Jurkat, Clone E6-1 (cell line): Measurements from ENCODE around the gene PCDHGC4.

ENCODE experiments used
- DNase-seq: peaks from one replicate; pipeline ENCODE4 v3.0.0-alpha.2; 2011; ENCODE audit warnings: low read depth, low spot score
- H3K4me3 ChIP-seq: 2 replicates; pipeline ENCODE4 v1.5.1; 2011; ENCODE audit warnings: mild to moderate bottlenecking, low read length, control low read depth, moderate library complexity

PCDHGC4 gene

GRCh38 chr5:141488591-141489561 is 4.0 kb downstream of the PCDHGC4 start, which contains the start of gene PCDHGC5:
PCDHGC5 (plus strand) TSS chr5:141489081; CDS start chr5:141489241, 160 bp downstream.
- DNase-seq, result no peak

GRCh38 chr5:141489841-141490240 is 5.0 kb downstream of the PCDHGC4 start:
- H3K4me3 ChIP-seq, result no peak overlapping the region
- no peak for DNase-seq

More at GRCh38 chr5:141488591-141489561, 4.0 kb downstream of the PCDHGC4 start, which contains the start of gene PCDHGC5:
- no peak within 1 kb of the TSS for H3K4me3 ChIP-seq

GRCh38 chr5:141490271-141490670 is 5.4 kb downstream of the PCDHGC4 start:
- H3K4me3 ChIP-seq, result no peak overlapping the region
- DNase-seq, result no peak

- no peak for DNase-seq
- H3K4me3 ChIP-seq, result no peak overlapping the region
Measured at GRCh38 chr5:141490771-141491170, 5.9 kb downstream of the PCDHGC4 start.

- DNase-seq, result no peak
- H3K4me3 ChIP-seq, result no peak overlapping the region
Measured at GRCh38 chr5:141491323-141492167, 6.7 kb downstream of the PCDHGC4 start.

GRCh38 chr5:141492168-141492885 is 7.5 kb downstream of the PCDHGC4 start:
- no peak overlapping the region for H3K4me3 ChIP-seq
- DNase-seq, result no peak

GRCh38 chr5:141493500-141494422 is 8.9 kb downstream of the PCDHGC4 start:
- DNase-seq, result no peak
- H3K4me3 ChIP-seq, result no peak overlapping the region

- no peak overlapping the region for H3K4me3 ChIP-seq
- DNase-seq, result no peak
Measured at GRCh38 chr5:141494761-141495452, 10.1 kb downstream of the PCDHGC4 start.

- H3K4me3 ChIP-seq, result no peak overlapping the region
- DNase-seq, result no peak
Measured at GRCh38 chr5:141495453-141495811, 10.6 kb downstream of the PCDHGC4 start.

GRCh38 chr5:141496038-141496437 is 11.2 kb downstream of the PCDHGC4 start:
- H3K4me3 ChIP-seq, result no peak overlapping the region
- DNase-seq, result peak; percentile 51

GRCh38 chr5:141501761-141502160 is 16.9 kb downstream of the PCDHGC4 start:
- no peak for DNase-seq
- no peak overlapping the region for H3K4me3 ChIP-seq

GRCh38 chr5:141503681-141504080 is 18.9 kb downstream of the PCDHGC4 start:
- DNase-seq, result no peak
- no peak overlapping the region for H3K4me3 ChIP-seq

GRCh38 chr5:141504216-141504615 is 19.4 kb downstream of the PCDHGC4 start:
- no peak for DNase-seq

GRCh38 chr5:141506381-141507155 is 21.7 kb downstream of the PCDHGC4 start:
- DNase-seq, result no peak
- no peak overlapping the region for H3K4me3 ChIP-seq

More at GRCh38 chr5:141504216-141504615, 19.4 kb downstream of the PCDHGC4 start:
- no peak overlapping the region for H3K4me3 ChIP-seq

GRCh38 chr5:141507387-141508091 is 22.7 kb downstream of the PCDHGC4 start:
- DNase-seq, result no peak
- no peak overlapping the region for H3K4me3 ChIP-seq

GRCh38 chr5:141508440-141508797 is 23.6 kb downstream of the PCDHGC4 start:
- H3K4me3 ChIP-seq, result no peak overlapping the region
- no peak for DNase-seq
